HCT116 (cell line): Measurements from ENCODE around the gene DENND4C.

ENCODE experiments used
- POLR2A ChIP-seq: IDR thresholded peaks from 2 replicates; pipeline ENCODE4 v1.7.0; 2011; ENCODE audit warnings: borderline replicate concordance; ENCODE audit not compliant: insufficient read depth, insufficient read length; ENCODE audit errors: extremely low read depth
- RAD21 ChIP-seq: IDR thresholded peaks from 2 replicates; pipeline ENCODE4 v1.6.1; 2012; ENCODE audit warnings: low read depth, mild to moderate bottlenecking
- TCF7L2 ChIP-seq: IDR thresholded peaks from 2 replicates; pipeline ENCODE4 v1.7.0; 2011; ENCODE audit warnings: borderline replicate concordance, inconsistent platforms; ENCODE audit not compliant: insufficient read depth, insufficient read length; ENCODE audit errors: extremely low read depth
- ZFX ChIP-seq: fragments of 450-650 bp; IDR thresholded peaks from 2 replicates; pipeline ENCODE4 v1.6.1; 2017
- TF ChIP-seq, protein P1 (sequence below): IDR thresholded peaks from 2 replicates; pipeline ENCODE4 v1.6.1; 2012; ENCODE audit warnings: low read depth

DNA sequence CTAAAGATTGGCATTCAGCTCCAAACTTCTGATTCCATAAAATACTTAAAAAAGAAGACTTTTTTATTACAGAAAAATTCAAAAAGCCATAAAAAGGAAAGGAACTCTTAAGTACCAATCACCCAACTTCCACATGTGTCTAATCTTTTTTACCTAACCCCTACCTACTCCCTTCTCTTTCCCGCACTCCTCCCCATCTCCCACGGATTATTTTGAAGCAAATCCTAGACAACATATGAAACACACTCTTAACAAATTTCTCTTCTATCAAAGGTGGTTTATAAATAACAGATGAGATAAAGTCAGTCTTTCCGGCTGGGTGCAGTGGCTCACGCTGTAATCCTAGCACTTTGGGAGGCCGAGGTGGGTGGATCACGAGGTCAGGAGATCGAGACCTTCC is 5.9 kb upstream of the DENND4C start:
- TF ChIP-seq, protein P1, sequence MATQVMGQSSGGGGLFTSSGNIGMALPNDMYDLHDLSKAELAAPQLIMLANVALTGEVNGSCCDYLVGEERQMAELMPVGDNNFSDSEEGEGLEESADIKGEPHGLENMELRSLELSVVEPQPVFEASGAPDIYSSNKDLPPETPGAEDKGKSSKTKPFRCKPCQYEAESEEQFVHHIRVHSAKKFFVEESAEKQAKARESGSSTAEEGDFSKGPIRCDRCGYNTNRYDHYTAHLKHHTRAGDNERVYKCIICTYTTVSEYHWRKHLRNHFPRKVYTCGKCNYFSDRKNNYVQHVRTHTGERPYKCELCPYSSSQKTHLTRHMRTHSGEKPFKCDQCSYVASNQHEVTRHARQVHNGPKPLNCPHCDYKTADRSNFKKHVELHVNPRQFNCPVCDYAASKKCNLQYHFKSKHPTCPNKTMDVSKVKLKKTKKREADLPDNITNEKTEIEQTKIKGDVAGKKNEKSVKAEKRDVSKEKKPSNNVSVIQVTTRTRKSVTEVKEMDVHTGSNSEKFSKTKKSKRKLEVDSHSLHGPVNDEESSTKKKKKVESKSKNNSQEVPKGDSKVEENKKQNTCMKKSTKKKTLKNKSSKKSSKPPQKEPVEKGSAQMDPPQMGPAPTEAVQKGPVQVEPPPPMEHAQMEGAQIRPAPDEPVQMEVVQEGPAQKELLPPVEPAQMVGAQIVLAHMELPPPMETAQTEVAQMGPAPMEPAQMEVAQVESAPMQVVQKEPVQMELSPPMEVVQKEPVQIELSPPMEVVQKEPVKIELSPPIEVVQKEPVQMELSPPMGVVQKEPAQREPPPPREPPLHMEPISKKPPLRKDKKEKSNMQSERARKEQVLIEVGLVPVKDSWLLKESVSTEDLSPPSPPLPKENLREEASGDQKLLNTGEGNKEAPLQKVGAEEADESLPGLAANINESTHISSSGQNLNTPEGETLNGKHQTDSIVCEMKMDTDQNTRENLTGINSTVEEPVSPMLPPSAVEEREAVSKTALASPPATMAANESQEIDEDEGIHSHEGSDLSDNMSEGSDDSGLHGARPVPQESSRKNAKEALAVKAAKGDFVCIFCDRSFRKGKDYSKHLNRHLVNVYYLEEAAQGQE = no peak
- TF ChIP-seq POLR2A = no peak
- no peak for TF ChIP-seq ZFX
- no peak for TF ChIP-seq RAD21
- no peak for TF ChIP-seq TCF7L2
